ENCODE results near the gene CCNT1. TPM values are rescaled to one million over a fixed set of nuclear protein-coding genes. Genes with fewer than 3 reads are reported as not detected.

Gene CCNT1
- total and polyA plus RNA-seq, 2 of the 13 experiments (the other 11 are each of a cell fraction or from before 2014, with no cell fraction given) = 18.0 to 28.2 TPM

DNA sequence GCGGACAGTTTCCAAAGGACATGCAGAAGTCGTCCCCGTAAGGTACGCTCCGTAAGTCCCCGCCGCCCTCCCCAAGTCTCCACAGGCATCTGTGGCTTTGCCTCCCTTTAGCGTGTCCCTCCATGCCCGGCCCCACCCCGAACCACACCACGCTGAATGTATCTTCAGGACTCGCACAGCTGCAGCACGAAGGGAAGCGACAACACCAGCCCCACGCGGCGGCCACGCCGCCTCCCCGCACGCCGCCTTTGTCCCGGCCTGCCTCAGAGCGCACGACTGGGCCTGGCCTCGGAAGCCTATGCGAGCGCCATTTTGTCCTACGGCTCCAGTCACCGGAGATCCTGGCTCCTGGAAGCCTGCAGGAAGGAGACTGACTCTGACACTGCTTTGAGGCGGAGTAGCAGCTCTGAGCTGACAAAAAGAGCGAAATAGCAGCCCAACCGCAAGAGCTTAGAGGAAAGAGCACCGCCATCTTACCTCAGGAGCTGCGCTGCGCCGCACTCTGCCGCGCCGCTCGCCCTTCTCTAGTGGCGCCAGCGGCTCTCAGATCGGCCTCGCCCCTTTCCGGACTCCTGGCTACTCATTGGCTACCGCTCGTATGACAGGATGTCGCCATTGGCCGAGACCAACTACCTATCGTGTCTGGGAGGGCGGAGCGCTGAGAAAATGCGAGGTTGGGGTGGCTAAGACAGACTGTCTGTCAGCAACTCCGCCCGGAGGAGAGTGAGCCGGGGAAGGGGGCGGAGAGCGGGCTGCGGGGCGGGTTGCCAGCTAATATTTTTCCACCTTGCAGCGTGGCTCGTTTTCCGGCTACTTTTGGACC lies 34.6 kb downstream of the CCNT1 start, which contains the start of gene KANSL2 (continued):
- peak; percentile 76; the same call in 1 of the 2 replicates for TF ChIP-seq ZNF567 (CRISPR knock-in tag; IDR thresholded peaks at IDR 0.05; ENCODE audit: borderline replicate concordance)
- peak; percentile 90 for TF ChIP-seq STAT5B (CRISPR knock-in tag; IDR thresholded peaks at IDR 0.05)
- peak; percentile 48; the same call in 1 of the 2 replicates for TF ChIP-seq ZNF101 (CRISPR knock-in tag; IDR thresholded peaks at IDR 0.05; ENCODE audit: borderline replicate concordance, low read depth)
- TF ChIP-seq ZNF652 (CRISPR knock-in tag; IDR thresholded peaks at IDR 0.05; ENCODE audit: borderline replicate concordance, low read depth) = no peak
- TF ChIP-seq, protein P1, sequence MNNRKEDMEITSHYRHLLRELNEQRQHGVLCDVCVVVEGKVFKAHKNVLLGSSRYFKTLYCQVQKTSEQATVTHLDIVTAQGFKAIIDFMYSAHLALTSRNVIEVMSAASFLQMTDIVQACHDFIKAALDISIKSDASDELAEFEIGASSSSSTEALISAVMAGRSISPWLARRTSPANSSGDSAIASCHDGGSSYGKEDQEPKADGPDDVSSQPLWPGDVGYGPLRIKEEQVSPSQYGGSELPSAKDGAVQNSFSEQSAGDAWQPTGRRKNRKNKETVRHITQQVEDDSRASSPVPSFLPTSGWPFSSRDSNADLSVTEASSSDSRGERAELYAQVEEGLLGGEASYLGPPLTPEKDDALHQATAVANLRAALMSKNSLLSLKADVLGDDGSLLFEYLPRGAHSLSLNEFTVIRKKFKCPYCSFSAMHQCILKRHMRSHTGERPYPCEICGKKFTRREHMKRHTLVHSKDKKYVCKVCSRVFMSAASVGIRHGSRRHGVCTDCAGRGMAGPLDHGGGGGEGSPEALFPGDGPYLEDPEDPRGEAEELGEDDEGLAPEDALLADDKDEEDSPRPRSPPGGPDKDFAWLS (CRISPR knock-in tag; IDR thresholded peaks at IDR 0.05; ENCODE audit: borderline replicate concordance) = no peak
- peak; percentile 37; the same call in 1 of the 2 replicates for TF ChIP-seq BCL6 (CRISPR knock-in tag; IDR thresholded peaks at IDR 0.05)
- no peak for TF ChIP-seq PRMT3 (CRISPR knock-in tag; IDR thresholded peaks at IDR 0.05; ENCODE audit: borderline replicate concordance, low read depth)
- TF ChIP-seq ATF7 (IDR thresholded peaks at IDR 0.05) = no peak
- 0 out of 2 replicates have a peak, but pooled peaks have one; percentile 45 for TF ChIP-seq ATF7 (CRISPR knock-in tag; IDR thresholded peaks at IDR 0.05)
- peak; percentile 88; the same call in 1 of the 2 replicates for TF ChIP-seq ZFP82 (CRISPR knock-in tag; IDR thresholded peaks at IDR 0.05; ENCODE audit: borderline replicate concordance)
- TF ChIP-seq RBM22 (optimal IDR thresholded peaks at IDR 0.05; ENCODE audit: low read length) = no peak
- TF ChIP-seq ZFP62 (CRISPR knock-in tag; IDR thresholded peaks at IDR 0.05) = no peak
- TF ChIP-seq, protein P2, sequence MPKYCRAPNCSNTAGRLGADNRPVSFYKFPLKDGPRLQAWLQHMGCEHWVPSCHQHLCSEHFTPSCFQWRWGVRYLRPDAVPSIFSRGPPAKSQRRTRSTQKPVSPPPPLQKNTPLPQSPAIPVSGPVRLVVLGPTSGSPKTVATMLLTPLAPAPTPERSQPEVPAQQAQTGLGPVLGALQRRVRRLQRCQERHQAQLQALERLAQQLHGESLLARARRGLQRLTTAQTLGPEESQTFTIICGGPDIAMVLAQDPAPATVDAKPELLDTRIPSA (CRISPR knock-in tag; IDR thresholded peaks at IDR 0.05; ENCODE audit: borderline replicate concordance) = no peak
- no peak for TF ChIP-seq ZNF20 (CRISPR knock-in tag; IDR thresholded peaks at IDR 0.05)
- TF ChIP-seq PAX8 (CRISPR knock-in tag; IDR thresholded peaks at IDR 0.05; ENCODE audit: borderline replicate concordance) = peak; percentile 85; the same call in 1 of the 2 replicates
- TF ChIP-seq, protein P3, sequence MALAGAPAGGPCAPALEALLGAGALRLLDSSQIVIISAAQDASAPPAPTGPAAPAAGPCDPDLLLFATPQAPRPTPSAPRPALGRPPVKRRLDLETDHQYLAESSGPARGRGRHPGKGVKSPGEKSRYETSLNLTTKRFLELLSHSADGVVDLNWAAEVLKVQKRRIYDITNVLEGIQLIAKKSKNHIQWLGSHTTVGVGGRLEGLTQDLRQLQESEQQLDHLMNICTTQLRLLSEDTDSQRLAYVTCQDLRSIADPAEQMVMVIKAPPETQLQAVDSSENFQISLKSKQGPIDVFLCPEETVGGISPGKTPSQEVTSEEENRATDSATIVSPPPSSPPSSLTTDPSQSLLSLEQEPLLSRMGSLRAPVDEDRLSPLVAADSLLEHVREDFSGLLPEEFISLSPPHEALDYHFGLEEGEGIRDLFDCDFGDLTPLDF (CRISPR knock-in tag; IDR thresholded peaks at IDR 0.05) = peak; percentile 68; the same call in 1 of the 2 replicates
- TF ChIP-seq, protein P4, sequence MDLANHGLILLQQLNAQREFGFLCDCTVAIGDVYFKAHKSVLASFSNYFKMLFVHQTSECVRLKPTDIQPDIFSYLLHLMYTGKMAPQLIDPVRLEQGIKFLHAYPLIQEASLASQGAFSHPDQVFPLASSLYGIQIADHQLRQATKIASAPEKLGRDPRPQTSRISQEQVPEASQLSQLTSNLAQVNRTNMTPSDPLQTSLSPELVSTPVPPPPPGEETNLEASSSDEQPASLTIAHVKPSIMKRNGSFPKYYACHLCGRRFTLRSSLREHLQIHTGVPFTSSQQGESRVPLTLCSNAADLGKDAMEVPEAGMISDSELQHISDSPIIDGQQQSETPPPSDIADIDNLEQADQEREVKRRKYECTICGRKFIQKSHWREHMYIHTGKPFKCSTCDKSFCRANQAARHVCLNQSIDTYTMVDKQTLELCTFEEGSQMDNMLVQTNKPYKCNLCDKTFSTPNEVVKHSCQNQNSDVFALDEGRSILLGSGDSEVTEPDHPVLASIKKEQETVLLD (CRISPR knock-in tag; IDR thresholded peaks at IDR 0.05; ENCODE audit: low read depth) = 0 out of 2 replicates have a peak, but pooled peaks have one; percentile 46
- TF ChIP-seq RFX1 (IDR thresholded peaks at IDR 0.05) = no peak
- TF ChIP-seq, protein P5, sequence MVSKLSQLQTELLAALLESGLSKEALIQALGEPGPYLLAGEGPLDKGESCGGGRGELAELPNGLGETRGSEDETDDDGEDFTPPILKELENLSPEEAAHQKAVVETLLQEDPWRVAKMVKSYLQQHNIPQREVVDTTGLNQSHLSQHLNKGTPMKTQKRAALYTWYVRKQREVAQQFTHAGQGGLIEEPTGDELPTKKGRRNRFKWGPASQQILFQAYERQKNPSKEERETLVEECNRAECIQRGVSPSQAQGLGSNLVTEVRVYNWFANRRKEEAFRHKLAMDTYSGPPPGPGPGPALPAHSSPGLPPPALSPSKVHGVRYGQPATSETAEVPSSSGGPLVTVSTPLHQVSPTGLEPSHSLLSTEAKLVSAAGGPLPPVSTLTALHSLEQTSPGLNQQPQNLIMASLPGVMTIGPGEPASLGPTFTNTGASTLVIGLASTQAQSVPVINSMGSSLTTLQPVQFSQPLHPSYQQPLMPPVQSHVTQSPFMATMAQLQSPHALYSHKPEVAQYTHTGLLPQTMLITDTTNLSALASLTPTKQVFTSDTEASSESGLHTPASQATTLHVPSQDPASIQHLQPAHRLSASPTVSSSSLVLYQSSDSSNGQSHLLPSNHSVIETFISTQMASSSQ (IDR thresholded peaks at IDR 0.05; ENCODE audit: low read depth) = no peak
- TF ChIP-seq, protein P5 (CRISPR knock-in tag; IDR thresholded peaks at IDR 0.05; ENCODE audit: borderline replicate concordance) = peak; percentile 55; the same call in 1 of the 2 replicates
